GM12864 (cell line): ENCODE measurements around the gene GNA14.
"Not testable (repeated sequence)": the region's sequence is repeated elsewhere in the genome, so short reads cannot be mapped to it uniquely, and the experiment has no call there.

Source experiments
- DNase-seq: peaks from one replicate; pipeline ENCODE4 v3.0.0-alpha.2; 2011; ENCODE audit warnings: low read depth
- H3K4me3 ChIP-seq: 2 replicates; pipeline ENCODE4 v1.5.1; 2011; ENCODE audit warnings: mild to moderate bottlenecking, low read depth, low read length, control low read depth
- CTCF ChIP-seq: IDR thresholded peaks from 2 replicates; pipeline ENCODE4 v1.5.1; 2011; ENCODE audit warnings: low read depth, mild to moderate bottlenecking, moderate library complexity, low read length, control low read depth, inconsistent platforms; ENCODE audit errors: missing control alignments

GNA14 gene

DNA sequence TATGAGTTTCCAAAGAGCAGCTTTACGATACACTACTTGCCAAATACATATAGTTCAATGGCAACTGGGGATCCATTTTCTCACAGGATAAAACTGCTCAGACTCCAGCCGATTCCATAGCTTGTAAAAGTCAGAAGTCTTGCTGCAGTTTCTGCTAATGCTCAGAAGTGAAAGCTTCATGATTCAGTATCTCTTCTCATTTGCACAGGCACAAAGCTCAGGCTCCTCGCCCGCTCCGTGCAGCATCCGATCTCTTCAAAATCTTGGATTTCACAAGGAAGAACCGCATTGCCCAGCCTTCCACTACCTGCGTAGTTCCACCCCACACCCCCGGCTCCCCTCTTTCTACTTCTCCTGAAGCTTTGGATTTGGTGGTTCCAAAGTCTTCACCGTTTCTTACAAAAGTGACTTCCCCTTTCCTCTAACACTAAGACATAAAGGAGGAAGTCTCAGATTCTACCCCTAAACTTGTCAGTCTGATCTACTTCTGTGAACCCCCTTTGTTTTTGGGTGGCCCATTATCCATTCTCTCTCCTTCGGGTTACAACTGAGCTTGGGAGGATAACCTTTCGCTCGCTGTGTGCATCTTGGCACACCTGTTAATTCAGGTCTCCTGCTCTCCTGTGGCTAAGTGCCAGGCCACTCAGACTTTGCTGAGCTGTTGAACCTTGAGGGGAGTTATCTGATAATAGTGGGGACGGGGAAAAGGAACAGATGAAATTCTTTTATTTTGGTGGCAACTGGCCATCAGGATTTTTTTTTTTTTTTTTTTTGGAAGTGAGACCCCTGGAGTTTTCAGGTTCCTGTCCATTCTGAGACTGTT, 194.1 kb downstream of the GNA14 start:
- no peak for DNase-seq
- TF ChIP-seq CTCF, result no peak
- H3K4me3 ChIP-seq, result peak overlapping the region; percentile 23

- no peak for TF ChIP-seq CTCF
- H3K4me3 ChIP-seq, result no peak overlapping the region
- no peak for DNase-seq
Observed at GRCh38 chr9:77451507-77451906, 196.6 kb downstream of the GNA14 start.

- no peak for TF ChIP-seq CTCF
- H3K4me3 ChIP-seq, result no peak overlapping the region
- no peak for DNase-seq
Observed at GRCh38 chr9:77450085-77450475, 198.0 kb downstream of the GNA14 start.

- H3K4me3 ChIP-seq, result no peak overlapping the region
- no peak for TF ChIP-seq CTCF
- DNase-seq, result no peak
Observed at GRCh38 chr9:77449240-77450084, 198.7 kb downstream of the GNA14 start.

DNA sequence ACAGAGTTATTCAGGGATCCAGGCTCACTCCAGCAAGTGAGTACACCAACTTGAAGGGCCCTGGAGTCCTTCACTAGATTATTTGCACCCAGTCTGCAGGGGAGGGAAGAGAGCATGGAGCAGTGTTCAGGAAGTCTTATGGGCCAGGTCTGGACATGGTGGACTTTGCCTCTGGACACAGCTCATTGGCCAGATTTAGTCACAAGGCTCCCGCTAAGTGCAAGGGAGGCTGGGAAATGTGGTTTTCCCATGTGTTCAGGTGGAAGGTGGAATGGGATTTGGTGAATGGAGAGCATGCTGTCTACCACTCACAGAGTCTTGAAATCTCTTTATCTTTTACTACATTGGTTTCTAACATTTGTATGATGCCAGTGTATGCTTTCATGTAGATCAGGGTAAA, 200.5 kb downstream of the GNA14 start:
- no peak for DNase-seq
- TF ChIP-seq CTCF, result no peak

GRCh38 chr9:77442436-77442835, 205.7 kb downstream of the GNA14 start:
- TF ChIP-seq CTCF, result no peak
- no peak for DNase-seq
- H3K4me3 ChIP-seq, result no peak overlapping the region

More for the DNA sequence above, 200.5 kb downstream of the GNA14 start:
- H3K4me3 ChIP-seq, result no peak overlapping the region

GRCh38 chr9:77441124-77441523, 207.0 kb downstream of the GNA14 start:
- not testable (repeated sequence) for DNase-seq, H3K4me3 ChIP-seq
